ENCODE measurements around the gene TCF7L1.

Gene TCF7L1

DNA sequence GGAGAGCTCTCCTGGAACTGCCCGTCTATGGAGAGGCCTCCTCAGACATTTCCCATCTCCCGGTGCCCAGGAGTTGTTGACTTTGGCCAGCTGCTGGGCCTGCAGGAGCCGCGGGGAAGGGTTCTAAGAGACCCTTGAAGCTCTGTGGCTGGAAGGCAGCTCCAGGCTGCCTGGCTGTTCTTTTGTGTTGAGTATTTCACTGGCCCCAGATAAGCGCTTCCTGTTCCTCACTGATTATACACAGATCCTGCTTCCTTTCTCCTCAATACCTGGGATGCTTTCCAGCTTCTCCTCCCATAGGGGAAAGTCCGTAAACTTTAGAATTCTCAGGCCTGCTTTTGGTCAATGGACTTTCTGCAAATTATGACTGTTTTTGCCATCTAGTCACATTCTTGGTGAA is 136.8 kb downstream of the TCF7L1 start:
- H3K27ac ChIP-seq, result no peak overlapping the region

DNA sequence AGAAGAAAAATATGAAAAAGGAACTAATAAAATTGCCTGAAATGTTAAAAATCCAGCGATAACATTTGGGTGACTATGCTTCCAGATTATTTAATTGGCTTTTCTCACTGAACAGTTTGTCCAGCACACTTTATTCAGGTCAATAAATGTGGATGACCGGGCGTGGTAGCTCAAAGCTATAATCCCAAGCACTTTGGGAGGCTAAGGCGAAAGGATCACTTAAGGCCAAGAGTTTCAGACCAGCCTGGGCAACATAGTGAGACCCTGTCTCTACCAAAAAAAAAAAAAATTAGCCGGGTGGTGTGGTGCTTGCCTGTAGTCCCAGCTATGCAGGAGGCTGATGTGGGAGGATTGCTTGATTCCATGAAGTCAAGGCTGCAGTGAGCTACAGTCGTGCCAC is 139.2 kb downstream of the TCF7L1 start:
- Histone ChIP-seq H3K79me2 (peaks cover 19% of the 10 kb centered on the region), H2AFZ (no peak overlapping the region), H3K36me3 (ENCODE audit: control insufficient read depth, insufficient read depth, low read length) (no peaks in the 10 kb centered on the region), H3K27ac (no peak overlapping the region), H3K4me3 (ENCODE audit: low read depth, low read length) (no peak overlapping the region), H3K9ac (no peak overlapping the region), H3K4me2 (ENCODE audit: low read length) (no peak overlapping the region), H3K27me3 (ENCODE audit: control insufficient read depth, insufficient read depth, low read length) (no peaks in the 10 kb centered on the region), H3K4me1 (no peaks in the 10 kb centered on the region), H3K9me3 (ENCODE audit: control insufficient read depth, low read length) (no peaks in the 10 kb centered on the region)
- TF ChIP-seq, protein P1, sequence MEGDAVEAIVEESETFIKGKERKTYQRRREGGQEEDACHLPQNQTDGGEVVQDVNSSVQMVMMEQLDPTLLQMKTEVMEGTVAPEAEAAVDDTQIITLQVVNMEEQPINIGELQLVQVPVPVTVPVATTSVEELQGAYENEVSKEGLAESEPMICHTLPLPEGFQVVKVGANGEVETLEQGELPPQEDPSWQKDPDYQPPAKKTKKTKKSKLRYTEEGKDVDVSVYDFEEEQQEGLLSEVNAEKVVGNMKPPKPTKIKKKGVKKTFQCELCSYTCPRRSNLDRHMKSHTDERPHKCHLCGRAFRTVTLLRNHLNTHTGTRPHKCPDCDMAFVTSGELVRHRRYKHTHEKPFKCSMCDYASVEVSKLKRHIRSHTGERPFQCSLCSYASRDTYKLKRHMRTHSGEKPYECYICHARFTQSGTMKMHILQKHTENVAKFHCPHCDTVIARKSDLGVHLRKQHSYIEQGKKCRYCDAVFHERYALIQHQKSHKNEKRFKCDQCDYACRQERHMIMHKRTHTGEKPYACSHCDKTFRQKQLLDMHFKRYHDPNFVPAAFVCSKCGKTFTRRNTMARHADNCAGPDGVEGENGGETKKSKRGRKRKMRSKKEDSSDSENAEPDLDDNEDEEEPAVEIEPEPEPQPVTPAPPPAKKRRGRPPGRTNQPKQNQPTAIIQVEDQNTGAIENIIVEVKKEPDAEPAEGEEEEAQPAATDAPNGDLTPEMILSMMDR (IDR thresholded peaks at IDR 0.05), result no peak

More for the DNA sequence above, 136.8 kb downstream of the TCF7L1 start:
- H3K27me3 ChIP-seq (ENCODE audit: control insufficient read depth, insufficient read depth, low read length), result no peaks in the 10 kb centered on the region
- H3K9me3 ChIP-seq (ENCODE audit: control insufficient read depth, low read length), result no peaks in the 10 kb centered on the region
- H3K4me2 ChIP-seq (ENCODE audit: low read length), result no peak overlapping the region
- no peak overlapping the region for H2AFZ ChIP-seq
- H3K4me3 ChIP-seq (ENCODE audit: low read depth, low read length), result no peak overlapping the region
- H3K79me2 ChIP-seq, result peaks cover 28% of the 10 kb centered on the region
- TF ChIP-seq, protein P1 (IDR thresholded peaks at IDR 0.05), result no peak
- peaks cover 2% of the 10 kb centered on the region for H3K4me1 ChIP-seq
- no peaks in the 10 kb centered on the region for H3K36me3 ChIP-seq (ENCODE audit: control insufficient read depth, insufficient read depth, low read length)
- H3K9ac ChIP-seq, result no peak overlapping the region

DNA sequence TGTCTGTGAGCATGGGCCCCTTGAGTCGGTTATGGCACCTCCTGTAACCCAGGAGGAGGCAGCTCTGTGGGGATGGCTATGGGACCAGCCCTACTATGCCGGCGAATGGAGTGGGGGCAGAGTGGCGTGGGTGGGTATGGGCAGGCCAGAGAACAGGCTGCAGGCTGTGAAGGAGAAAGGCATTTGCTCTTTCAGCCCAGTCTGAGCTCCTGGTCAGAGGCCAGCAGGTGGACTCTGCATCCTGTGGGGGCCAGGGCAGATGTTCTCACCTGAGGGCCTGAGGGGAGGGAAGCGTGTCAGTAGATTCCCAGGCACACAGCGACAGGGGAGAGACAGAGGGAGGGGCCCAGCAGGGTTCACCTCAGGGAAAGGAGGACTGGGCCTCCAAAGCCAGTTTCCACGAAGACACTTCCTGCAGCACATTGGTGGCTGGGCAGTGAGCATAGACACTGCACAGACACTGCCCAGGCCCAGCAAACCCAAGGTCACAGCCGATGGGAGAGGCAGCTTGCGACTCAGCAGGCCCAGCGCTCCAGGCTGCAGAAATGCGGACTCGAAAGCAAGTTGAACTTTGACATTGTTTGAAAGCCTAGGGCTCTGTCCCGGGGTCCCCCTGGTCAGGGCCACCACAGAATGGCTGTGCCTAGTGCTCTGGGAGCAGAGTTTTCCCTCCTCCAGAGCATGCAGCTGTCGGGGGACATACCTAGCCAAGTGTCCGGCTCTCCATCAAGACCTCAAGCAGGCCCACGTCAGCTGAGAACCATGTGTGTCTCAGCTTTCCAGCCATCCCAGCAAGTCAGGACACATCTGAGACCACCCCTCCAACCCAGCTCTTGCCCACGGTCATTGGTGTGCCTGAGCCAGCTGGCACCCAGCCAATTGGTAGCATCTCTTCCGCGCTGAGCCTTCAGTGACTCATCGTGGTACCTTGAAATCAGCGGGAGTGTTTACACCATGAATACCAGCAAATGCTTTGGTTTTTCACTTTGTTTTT is 140.8 kb downstream of the TCF7L1 start:
- Histone ChIP-seq H3K4me2 (ENCODE audit: low read length) (no peak overlapping the region), H2AFZ (no peak overlapping the region), H3K4me1 (no peaks in the 10 kb centered on the region), H3K79me2 (peaks cover 19% of the 10 kb centered on the region), H3K27ac (no peak overlapping the region), H3K36me3 (ENCODE audit: control insufficient read depth, insufficient read depth, low read length) (no peaks in the 10 kb centered on the region), H3K9ac (no peak overlapping the region), H3K9me3 (ENCODE audit: control insufficient read depth, low read length) (no peaks in the 10 kb centered on the region), H3K4me3 (ENCODE audit: low read depth, low read length) (no peak overlapping the region), H3K27me3 (ENCODE audit: control insufficient read depth, insufficient read depth, low read length) (no peaks in the 10 kb centered on the region)
- TF ChIP-seq, protein P1 (IDR thresholded peaks at IDR 0.05), result no peak

DNA sequence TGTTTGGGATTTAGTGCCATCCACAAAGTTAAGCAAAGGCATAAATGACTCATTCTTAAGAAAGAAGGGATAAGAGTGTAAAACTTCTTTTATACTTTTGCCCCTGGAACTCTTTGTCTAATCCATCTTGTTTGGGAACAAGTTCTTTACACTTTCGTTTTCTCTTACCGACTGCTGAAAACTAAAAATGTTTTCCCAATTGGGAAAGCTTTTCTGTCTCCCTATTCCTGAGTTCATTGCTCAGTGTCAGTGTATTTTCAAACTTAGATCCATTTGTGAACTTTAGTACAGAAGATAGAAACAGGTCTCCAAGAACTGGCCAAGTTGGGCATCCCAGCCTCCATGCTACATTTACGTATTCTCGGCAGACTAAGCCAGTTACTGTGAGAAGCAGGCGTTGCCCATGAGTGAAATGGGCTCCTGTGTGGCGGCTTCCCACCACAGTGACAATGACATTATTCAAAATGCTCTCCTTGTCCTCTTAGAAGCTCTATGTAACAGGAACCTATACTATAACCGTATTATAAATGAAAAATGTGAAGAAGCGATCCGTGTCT is 142.9 kb downstream of the TCF7L1 start:
- Histone ChIP-seq H2AFZ (no peak overlapping the region), H3K4me1 (no peaks in the 10 kb centered on the region), H3K4me3 (ENCODE audit: low read depth, low read length) (no peak overlapping the region), H3K79me2 (peaks cover 11% of the 10 kb centered on the region), H3K9me3 (ENCODE audit: control insufficient read depth, low read length) (no peaks in the 10 kb centered on the region), H3K4me2 (ENCODE audit: low read length) (no peak overlapping the region), H3K9ac (no peak overlapping the region), H3K27ac (no peak overlapping the region), H3K27me3 (ENCODE audit: control insufficient read depth, insufficient read depth, low read length) (no peaks in the 10 kb centered on the region), H3K36me3 (ENCODE audit: control insufficient read depth, insufficient read depth, low read length) (no peaks in the 10 kb centered on the region)
- TF ChIP-seq, protein P1 (IDR thresholded peaks at IDR 0.05), result no peak

All from parathyroid adenoma (tissue), 2 donors.